Mesenchymal stem cell (in vitro differentiated cells and primary cell): ENCODE data around the gene SEMA5B.
A peak's percentile ranks its signal among the peaks of the same experiment; 100 is the strongest.

Experiments
- DNase-seq: peaks from one replicate; pipeline ENCODE4 v3.0.0-alpha.2; 2013
- H2AFZ ChIP-seq: one replicate; pipeline ENCODE4 v1.6.1; 2013; ENCODE audit warnings: low read depth, mild to moderate bottlenecking, control low read depth, inconsistent platforms, low read length, moderate library complexity
- H2AK5ac ChIP-seq: 2 replicates; pipeline ENCODE4 v1.6.1; 2013; ENCODE audit warnings: low read length, moderate library complexity, mild to moderate bottlenecking, inconsistent platforms; ENCODE audit not compliant: severe bottlenecking
- H2BK120ac ChIP-seq: one replicate; pipeline ENCODE4 v1.6.1; 2013; ENCODE audit warnings: low read depth, mild to moderate bottlenecking, inconsistent platforms, low read length, moderate library complexity
- H2BK12ac ChIP-seq, 2 experiments: one replicate each; pipeline ENCODE4 v1.6.1; 2013; ENCODE audit warnings: inconsistent platforms in 2 of 2, low read length in 2 of 2, mild to moderate bottlenecking in 2 of 2, moderate library complexity in 2 of 2, control low read depth in 1 of 2
- H2BK15ac ChIP-seq: one replicate; pipeline ENCODE4 v1.6.1; 2013; ENCODE audit warnings: mild to moderate bottlenecking, low read depth, inconsistent platforms; ENCODE audit not compliant: poor library complexity, severe bottlenecking
- H2BK5ac ChIP-seq: 2 replicates; pipeline ENCODE4 v1.6.1; 2013; ENCODE audit warnings: low read depth, mild to moderate bottlenecking, low read length, control low read depth, inconsistent platforms; ENCODE audit not compliant: poor library complexity, severe bottlenecking
- H3K14ac ChIP-seq, 2 experiments: one replicate each; pipeline ENCODE4 v1.6.1; 2013; ENCODE audit warnings: inconsistent platforms in 2 of 2, low read length in 2 of 2, control low read depth in 1 of 2, mild to moderate bottlenecking in 1 of 2, moderate library complexity in 1 of 2
- H3K18ac ChIP-seq, 2 experiments: one replicate each; pipeline ENCODE4 v1.6.1; 2013; ENCODE audit warnings: inconsistent platforms in 2 of 2, low read length in 2 of 2, control low read depth in 1 of 2, low read depth in 1 of 2, mild to moderate bottlenecking in 1 of 2
- H3K23ac ChIP-seq, 2 experiments: one replicate each; pipeline ENCODE4 v1.6.1; 2013; ENCODE audit warnings: inconsistent platforms in 2 of 2, low read length in 2 of 2, mild to moderate bottlenecking in 2 of 2, moderate library complexity in 2 of 2, control low read depth in 1 of 2
- H3K27ac ChIP-seq: 2 replicates; pipeline ENCODE4 v1.5.1; 2013; ENCODE audit warnings: mild to moderate bottlenecking, moderate library complexity, low read length, control low read depth, inconsistent platforms; ENCODE audit not compliant: poor library complexity, severe bottlenecking
- H3K27me3 ChIP-seq, 2 experiments: 2 replicates each; pipeline versions ENCODE4 v1.6.1 to v1.7.0; 2013; ENCODE audit warnings: low read length in 2 of 2, mild to moderate bottlenecking in 2 of 2, moderate library complexity in 2 of 2, control low read depth in 1 of 2, inconsistent platforms in 1 of 2; ENCODE audit not compliant: control insufficient read depth in 1 of 2, insufficient read depth in 1 of 2
- H3K36me3 ChIP-seq, 2 experiments: 2 replicates each; pipeline versions ENCODE4 v1.6.1 to v1.7.0; 2013; ENCODE audit warnings: low read length in 2 of 2, control low read depth in 1 of 2, inconsistent platforms in 1 of 2, low read depth in 1 of 2, mild to moderate bottlenecking in 1 of 2; ENCODE audit not compliant: insufficient read depth in 2 of 2, control insufficient read depth in 1 of 2
- H3K4ac ChIP-seq, 2 experiments: one replicate each; pipeline ENCODE4 v1.6.1; 2013; ENCODE audit warnings: inconsistent platforms in 2 of 2, low read length in 2 of 2, mild to moderate bottlenecking in 2 of 2, moderate library complexity in 2 of 2, control low read depth in 1 of 2, low read depth in 1 of 2
- H3K4me1 ChIP-seq: 2 replicates; pipeline ENCODE4 v1.6.1; 2013; ENCODE audit warnings: low read depth, low read length, control low read depth; ENCODE audit not compliant: control insufficient read depth, insufficient read depth
- H3K4me2 ChIP-seq: 2 replicates; pipeline ENCODE4 v1.6.1; 2013; ENCODE audit warnings: low read length, mild to moderate bottlenecking, inconsistent platforms; ENCODE audit not compliant: poor library complexity, severe bottlenecking
- H3K4me3 ChIP-seq, 2 experiments: 2 replicates each; pipeline versions ENCODE4 v1.5.1 to v1.7.0; 2013; ENCODE audit warnings: low read length in 2 of 2, mild to moderate bottlenecking in 2 of 2, control low read depth in 1 of 2, low read depth in 1 of 2; ENCODE audit not compliant: insufficient read depth in 1 of 2
- H3K79me1 ChIP-seq: replicated peaks from 2 replicates; pipeline ENCODE4 v1.6.1; 2013; ENCODE audit warnings: mild to moderate bottlenecking, control low read depth, low read length, inconsistent platforms; ENCODE audit not compliant: poor library complexity, severe bottlenecking
- H3K9ac ChIP-seq: 2 replicates; pipeline ENCODE4 v1.7.0; 2013; ENCODE audit warnings: mild to moderate bottlenecking, low read length, moderate library complexity
- H3K9me3 ChIP-seq: 2 replicates; pipeline ENCODE4 v1.7.0; 2013; ENCODE audit warnings: mild to moderate bottlenecking, low read length; ENCODE audit not compliant: control insufficient read depth
- H4K8ac ChIP-seq: one replicate; pipeline ENCODE4 v1.6.1; 2013; ENCODE audit warnings: inconsistent platforms, mild to moderate bottlenecking, low read length, moderate library complexity
- H4K91ac ChIP-seq: one replicate; pipeline ENCODE4 v1.6.1; 2013; ENCODE audit warnings: mild to moderate bottlenecking, low read length, inconsistent platforms
- WGBS: methylation state at CpG from one replicate; pipeline ENCODE4 v1.1.7; 2013; ENCODE audit warnings: mixed read lengths; 5-methylcytosine and 5-hydroxymethylcytosine counted together

The SEMA5B gene

DNA sequence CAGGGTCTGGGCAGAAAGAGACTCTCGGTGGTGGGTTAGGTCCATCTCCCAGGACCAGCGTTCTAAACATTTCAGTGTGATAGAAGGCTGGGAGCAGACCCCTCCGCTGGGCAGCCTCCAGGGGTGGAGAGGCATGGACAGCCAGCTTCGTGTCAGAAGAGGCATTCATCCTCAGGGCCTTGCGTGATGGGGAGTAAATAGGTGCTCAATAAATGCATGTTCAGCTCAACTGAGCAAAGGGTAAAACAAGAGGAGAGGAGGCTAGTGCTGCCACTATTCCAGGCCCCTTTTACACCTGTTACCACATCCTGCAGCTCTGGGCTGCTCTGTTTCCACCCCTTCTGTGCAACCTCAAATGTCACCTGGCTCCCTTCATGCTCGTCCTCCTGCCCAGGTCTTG, 49.0 kb downstream of the SEMA5B start:
- H3K14ac ChIP-seq: no peak overlapping the region
- no peak overlapping the region for H2BK5ac ChIP-seq
- H2BK15ac ChIP-seq: no peak overlapping the region
- no peak overlapping the region for H2BK120ac ChIP-seq
- no peak overlapping the region for H3K23ac ChIP-seq
- H3K4me2 ChIP-seq: no peak overlapping the region
- peaks cover 30 to 56% of the 10 kb centered on the region in 2 experiments for H3K27me3 ChIP-seq
- no peak overlapping the region for H3K4ac ChIP-seq
- H2AFZ ChIP-seq: no peak overlapping the region
- H3K4me3 ChIP-seq: no peak overlapping the region
- no peak overlapping the region for H4K91ac ChIP-seq
- H3K36me3 ChIP-seq: no peaks in the 10 kb centered on the region
- H3K18ac ChIP-seq: no peak overlapping the region
- H3K9ac ChIP-seq: no peak overlapping the region
- DNase-seq: no peak
- WGBS: 87% methylated on average over 5 of the region's 6 CpGs
- H4K8ac ChIP-seq: no peak overlapping the region
- H3K79me1 ChIP-seq: no peaks in the 10 kb centered on the region
- no peak overlapping the region for H3K27ac ChIP-seq
- H3K9me3 ChIP-seq: no peaks in the 10 kb centered on the region
- H2AK5ac ChIP-seq: peak overlapping the region; percentile 16
- H3K4me1 ChIP-seq: peaks cover 38% of the 10 kb centered on the region
- no peak overlapping the region for H2BK12ac ChIP-seq

DNA sequence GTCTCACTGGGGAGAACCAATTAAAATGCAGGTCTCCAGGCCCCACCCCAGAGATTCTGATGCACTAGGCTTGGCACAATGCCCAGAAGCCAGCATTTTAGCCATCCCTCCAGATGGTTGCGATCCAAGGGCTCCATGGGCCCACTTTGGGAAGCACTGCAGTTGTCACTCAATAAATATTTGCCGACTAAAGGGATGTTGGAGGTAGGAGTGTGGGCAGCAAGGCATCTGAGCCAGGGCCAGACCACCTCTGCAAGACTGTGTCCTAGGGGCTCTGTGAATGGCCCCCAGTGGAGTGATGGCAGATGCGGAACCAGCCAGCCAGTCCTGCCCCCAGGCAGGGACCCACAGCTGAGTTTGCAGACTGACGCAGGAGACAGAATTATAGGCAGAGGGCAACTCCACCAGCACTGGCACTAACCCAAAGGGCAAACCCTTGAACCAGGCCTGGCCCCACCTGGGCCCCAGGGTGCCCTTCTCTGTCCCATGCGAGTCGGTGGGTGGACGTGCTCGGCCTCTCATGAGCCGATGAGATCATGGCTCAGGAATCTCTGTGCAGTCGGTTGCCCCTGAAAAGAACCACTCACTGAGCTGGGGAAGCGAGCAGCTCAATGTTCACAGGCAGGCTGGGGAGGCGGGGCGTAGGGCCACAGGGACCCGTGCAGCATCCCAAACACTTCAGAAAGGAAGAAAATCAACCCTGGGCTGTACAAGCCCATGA, 49.7 kb downstream of the SEMA5B start:
- Histone ChIP-seq H2AK5ac (peak overlapping the region; percentile 12), H3K36me3 (no peaks in the 10 kb centered on the region), H2BK120ac (no peak overlapping the region), H3K27me3 (peaks cover 33 to 57% of the 10 kb centered on the region in 2 experiments), H3K79me1 (no peaks in the 10 kb centered on the region), H2BK15ac (no peak overlapping the region), H3K4ac (no peak overlapping the region), H4K91ac (no peak overlapping the region), H3K18ac (no peak overlapping the region), H3K9me3 (no peaks in the 10 kb centered on the region), H4K8ac (no peak overlapping the region), H3K14ac (peak overlapping the region in 1 of 2 experiments; percentile 12), H2BK12ac (no peak overlapping the region), H3K23ac (peak overlapping the region in 1 of 2 experiments; percentile 78), H2BK5ac (no peak overlapping the region), H3K9ac (no peak overlapping the region), H3K27ac (peak overlapping the region; percentile 45), H3K4me1 (peaks cover 38% of the 10 kb centered on the region), H3K4me3 (peak overlapping the region in 1 of 2 experiments; percentile 5), H2AFZ (no peak overlapping the region), H3K4me2 (peak overlapping the region; percentile 5)
- DNase-seq: peak; percentile 70
- WGBS: 28% methylated on average over 14 of the region's 14 CpGs

DNA sequence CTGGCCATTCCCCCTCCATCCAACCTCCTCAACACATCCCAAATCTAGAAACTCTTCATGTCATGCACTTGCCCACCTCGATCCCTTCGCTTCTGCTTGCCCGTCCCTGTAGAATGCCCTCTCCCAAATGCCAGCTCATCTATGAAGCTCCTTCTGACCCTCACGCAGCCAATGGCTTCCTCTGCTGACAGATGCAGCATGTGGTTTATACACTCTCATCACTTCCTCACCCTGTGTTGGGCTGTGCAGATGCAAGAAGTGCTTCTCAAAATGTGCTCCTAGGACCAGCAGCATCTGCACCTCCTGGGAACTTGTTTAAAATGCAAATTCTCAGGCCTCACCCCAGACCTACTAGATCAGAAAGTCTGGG, 51.7 kb downstream of the SEMA5B start:
- Histone ChIP-seq H3K4me3 (no peak overlapping the region), H3K79me1 (no peaks in the 10 kb centered on the region)

DNA sequence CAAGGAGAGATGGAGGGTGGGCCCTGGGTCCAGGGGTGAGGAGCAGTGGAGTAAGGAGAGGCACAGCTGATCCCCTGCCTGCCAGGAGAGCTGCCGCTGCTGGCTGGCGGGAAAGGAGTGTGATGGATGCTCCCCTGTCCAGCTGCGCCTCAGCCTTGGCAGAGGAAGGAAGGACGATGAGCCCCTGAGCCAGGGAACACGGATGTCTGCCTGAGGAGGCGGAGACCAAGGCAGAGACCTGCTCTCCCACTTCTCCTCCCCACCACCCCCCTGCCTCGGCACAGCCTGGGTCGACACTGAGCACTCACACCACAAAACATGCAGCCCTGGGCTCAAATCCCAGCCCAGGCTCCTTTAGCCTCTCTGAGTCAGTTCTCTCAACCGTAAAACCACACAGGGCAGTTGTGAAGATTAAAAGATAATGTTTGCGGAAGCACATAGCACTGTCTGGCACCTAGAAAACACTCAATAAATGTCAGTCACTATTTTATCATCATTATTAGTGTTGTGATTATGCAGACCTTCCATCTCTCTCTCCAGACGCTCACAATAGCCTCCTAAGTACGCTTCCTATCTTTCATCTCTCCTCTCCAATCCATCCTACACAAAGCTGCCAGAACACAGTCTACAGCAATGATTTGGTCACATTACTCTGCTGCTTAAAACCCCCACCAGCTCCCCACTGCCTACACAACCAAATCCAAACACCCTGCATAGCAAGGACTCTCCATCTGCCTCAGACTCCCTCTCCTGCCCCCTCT, 52.2 kb downstream of the SEMA5B start:
- no peaks in the 10 kb centered on the region for H3K79me1 ChIP-seq
- no peaks in the 10 kb centered on the region for H3K9me3 ChIP-seq
- H3K4me3 ChIP-seq: peak overlapping the region in 1 of 2 experiments; percentile 39
- H3K14ac ChIP-seq: peak overlapping the region in 1 of 2 experiments; percentile 30
- H3K9ac ChIP-seq: no peak overlapping the region
- H4K8ac ChIP-seq: no peak overlapping the region
- H2BK120ac ChIP-seq: no peak overlapping the region
- H2BK12ac ChIP-seq: no peak overlapping the region
- peaks cover 35% of the 10 kb centered on the region for H3K4me1 ChIP-seq
- H4K91ac ChIP-seq: no peak overlapping the region
- DNase-seq: peak; percentile 67
- H3K4me2 ChIP-seq: peak overlapping the region; percentile 39
- peak overlapping the region in 1 of 2 experiments; percentile 44 for H3K18ac ChIP-seq
- peak overlapping the region; percentile 17 for H3K27ac ChIP-seq
- H3K4ac ChIP-seq: no peak overlapping the region
- H2AFZ ChIP-seq: no peak overlapping the region
- no peak overlapping the region for H2BK15ac ChIP-seq
- no peaks in the 10 kb centered on the region for H3K36me3 ChIP-seq
- no peak overlapping the region for H3K23ac ChIP-seq
- H2AK5ac ChIP-seq: peak overlapping the region; percentile 2
- 6% methylated on average over 4 of the region's 12 CpGs for WGBS
- H3K27me3 ChIP-seq: peaks cover 36 to 63% of the 10 kb centered on the region in 2 experiments
- no peak overlapping the region for H2BK5ac ChIP-seq

More for the DNA sequence above, 51.7 kb downstream of the SEMA5B start:
- Histone ChIP-seq H3K14ac (no peak overlapping the region), H2BK120ac (no peak overlapping the region), H4K91ac (no peak overlapping the region), H2AFZ (no peak overlapping the region), H3K27me3 (peaks cover 33 to 57% of the 10 kb centered on the region in 2 experiments), H3K4me1 (peaks cover 35% of the 10 kb centered on the region), H3K4me2 (no peak overlapping the region), H2AK5ac (peak overlapping the region; percentile 2), H3K9ac (no peak overlapping the region), H3K4ac (no peak overlapping the region), H2BK5ac (no peak overlapping the region), H2BK15ac (no peak overlapping the region), H3K27ac (peak overlapping the region; percentile 6), H3K9me3 (no peaks in the 10 kb centered on the region), H2BK12ac (no peak overlapping the region), H3K18ac (no peak overlapping the region), H3K23ac (no peak overlapping the region), H4K8ac (no peak overlapping the region), H3K36me3 (no peaks in the 10 kb centered on the region)
- no peak for DNase-seq
- 84% methylated on average over 4 of the region's 4 CpGs for WGBS
